HG03565 (cell line): ENCODE measurements around the gene GYG1.

Experiments
- ATAC-seq: cut with Tn5 transposase; IDR thresholded peaks from one replicate; pipeline ENCODE4 v1.9.1; 2021; ENCODE audit warnings: mild to moderate bottlenecking, moderate library complexity; ENCODE audit not compliant: unreplicated experiment

The GYG1 gene

DNA sequence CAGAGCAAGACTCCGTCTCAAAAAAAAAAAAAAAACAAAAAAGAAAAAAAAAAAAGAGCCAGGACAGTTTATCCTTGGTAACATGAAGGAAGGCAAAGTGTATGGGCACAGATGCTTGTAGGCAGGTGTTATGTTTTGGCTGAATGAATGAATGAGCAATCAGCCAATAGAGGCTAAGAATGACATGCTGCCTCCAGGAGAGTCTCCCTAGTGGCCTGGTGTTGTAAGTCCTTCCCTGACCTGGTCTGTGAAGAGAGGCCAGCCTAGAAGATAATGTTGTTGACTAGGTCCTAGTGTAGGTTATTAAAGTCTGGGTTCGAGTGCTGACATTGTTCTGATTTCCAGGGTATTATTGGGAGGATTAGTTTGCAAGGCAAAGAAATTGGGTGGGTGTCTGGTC, 24.9 kb downstream of the GYG1 start:
- ATAC-seq, result no peak

- ATAC-seq, result no peak
These were observed 25.6 kb downstream of the GYG1 start for GRCh38 chr3:149016669-149017541.

DNA sequence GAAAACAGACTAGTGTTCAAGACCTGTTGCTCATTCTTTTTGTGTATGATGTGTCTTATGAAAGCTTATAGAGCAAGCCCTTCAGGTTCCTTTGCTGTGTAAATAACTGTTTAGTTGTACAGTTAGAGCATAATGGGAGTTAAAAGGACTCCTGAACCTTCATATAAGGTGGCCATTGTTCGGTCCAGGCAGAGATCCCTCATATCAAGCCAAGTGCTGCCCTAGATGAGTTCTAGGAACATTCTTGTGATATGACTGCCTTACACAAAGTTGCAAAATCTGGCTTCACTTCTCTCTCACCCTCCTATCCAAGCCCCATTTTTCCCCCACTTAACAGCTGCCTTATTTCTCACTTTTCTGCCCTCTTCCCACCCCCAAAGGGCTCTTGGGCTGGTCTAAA, 26.9 kb downstream of the GYG1 start:
- ATAC-seq, result no peak

DNA sequence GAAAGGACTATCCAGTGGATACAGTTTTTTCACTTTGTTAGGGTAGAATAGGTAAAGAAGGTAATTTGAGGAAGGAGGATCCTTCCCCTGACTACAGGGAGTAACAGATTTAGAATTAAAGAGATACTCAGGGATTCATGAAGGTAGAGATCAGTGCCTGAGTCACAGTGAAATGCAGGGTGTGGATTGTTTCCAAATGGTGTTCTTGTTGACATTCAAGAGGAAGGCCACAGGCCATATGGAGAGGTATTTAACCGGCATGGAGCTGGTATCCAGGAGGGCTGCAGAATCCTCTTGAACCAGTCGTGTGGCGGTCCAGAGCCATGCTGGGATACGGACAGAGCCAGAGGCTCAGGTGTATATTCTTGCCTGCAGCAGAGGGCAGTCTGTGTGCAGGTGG, 28.2 kb downstream of the GYG1 start:
- no peak for ATAC-seq

GRCh38 chr3:149020196-149020838, 29.0 kb downstream of the GYG1 start:
- no peak for ATAC-seq

DNA sequence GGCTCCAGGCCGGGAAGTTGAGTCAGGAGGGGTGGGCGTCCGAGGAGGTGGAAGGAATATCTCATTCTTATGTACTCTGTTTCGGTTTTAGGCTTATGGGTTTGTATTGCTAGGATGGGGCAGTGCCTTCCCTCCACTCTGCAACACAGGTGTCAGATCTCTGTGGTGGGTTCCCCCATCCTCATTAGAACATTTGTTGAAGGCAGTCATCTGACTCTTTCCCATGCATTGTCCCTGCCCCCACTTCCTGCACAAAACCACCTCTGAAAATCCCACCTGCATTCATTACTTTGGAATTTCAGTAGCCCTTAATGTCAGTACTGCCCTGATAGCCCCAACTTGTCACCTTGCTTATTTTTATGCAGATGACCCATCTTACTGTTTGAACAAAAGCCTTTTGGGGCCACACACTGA, 29.5 kb downstream of the GYG1 start:
- no peak for ATAC-seq

- no peak for ATAC-seq
These were observed 30.5 kb downstream of the GYG1 start for GRCh38 chr3:149021830-149022229.

DNA sequence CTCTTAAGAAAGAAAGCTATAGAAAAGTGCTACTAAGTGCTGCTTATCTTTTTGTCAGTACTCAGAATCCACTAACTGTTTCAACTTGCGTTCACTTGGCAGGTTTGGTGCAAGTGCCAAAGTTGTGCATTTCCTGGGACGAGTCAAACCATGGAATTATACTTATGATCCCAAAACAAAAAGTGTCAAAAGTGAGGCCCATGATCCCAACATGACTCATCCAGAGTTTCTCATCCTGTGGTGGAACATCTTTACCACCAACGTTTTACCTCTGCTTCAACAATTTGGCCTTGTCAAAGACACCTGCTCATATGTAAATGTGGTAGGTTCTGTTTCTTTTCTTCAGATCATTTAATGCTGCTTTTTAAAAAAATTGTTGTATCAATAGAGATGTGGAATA, 32.6 kb downstream of the GYG1 start:
- ATAC-seq, result no peak

- ATAC-seq, result no peak
These were observed 35.4 kb downstream of the GYG1 start for GRCh38 chr3:149026718-149027117.

GRCh38 chr3:149031096-149031495, 39.8 kb downstream of the GYG1 start:
- no peak for ATAC-seq

- no peak for ATAC-seq
These were observed 46.3 kb downstream of the GYG1 start for GRCh38 chr3:149037684-149038083.

DNA sequence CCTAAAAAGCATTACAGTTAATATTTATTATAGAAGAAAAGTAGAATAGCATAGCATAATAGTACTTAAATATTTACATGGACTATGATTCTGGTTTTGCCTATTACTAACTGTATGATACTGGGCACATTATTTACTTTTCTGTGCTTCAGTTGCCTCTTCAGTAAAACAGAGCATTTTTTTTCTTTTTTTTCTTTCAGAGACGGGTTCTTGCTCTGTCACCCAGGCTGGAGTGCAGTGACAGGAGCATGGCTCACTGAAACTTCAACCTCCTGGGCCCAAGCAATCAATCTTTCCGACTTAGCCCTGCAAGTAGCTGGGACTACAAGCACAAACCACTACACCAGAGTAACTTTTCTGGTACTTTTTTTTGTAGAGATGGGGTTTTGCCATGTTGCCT, 47.0 kb downstream of the GYG1 start:
- ATAC-seq, result no peak

DNA sequence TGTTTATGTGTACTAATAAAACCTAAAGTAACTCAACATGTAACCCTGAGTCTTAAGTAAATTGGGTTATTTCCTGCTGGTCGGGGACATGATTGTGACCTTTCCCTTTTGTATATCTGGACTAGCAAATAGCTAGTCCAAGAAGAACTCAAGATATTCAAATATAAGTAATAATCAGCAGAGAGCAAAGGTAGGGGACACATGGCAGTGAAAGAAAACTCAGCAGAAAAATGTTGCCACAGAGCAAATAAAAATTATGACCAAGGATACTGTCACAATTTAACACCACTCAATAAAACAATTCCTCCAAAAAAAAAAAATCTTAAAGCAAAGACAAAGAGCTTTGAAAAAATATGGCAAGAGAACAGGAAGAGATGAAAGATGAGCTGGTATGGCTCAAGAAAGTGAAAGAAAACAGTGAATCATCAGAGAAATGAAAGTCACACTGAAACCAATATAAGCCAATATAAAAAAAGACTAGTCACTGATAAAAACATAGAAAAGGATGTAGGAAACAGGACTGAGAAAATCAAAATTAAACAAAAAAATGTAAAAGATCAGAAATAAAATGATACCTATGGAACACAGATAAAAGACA, 51.5 kb downstream of the GYG1 start:
- ATAC-seq, result peak; percentile 88

GRCh38 chr3:149044339-149045083, 53.2 kb downstream of the GYG1 start:
- no peak for ATAC-seq

GRCh38 chr3:149055575-149055974, 64.2 kb downstream of the GYG1 start:
- no peak for ATAC-seq

- no peak for ATAC-seq
These were observed 66.9 kb downstream of the GYG1 start for GRCh38 chr3:149058198-149058597.

GRCh38 chr3:149058602-149059001, 67.3 kb downstream of the GYG1 start:
- ATAC-seq, result peak; percentile 72

- ATAC-seq, result no peak
These were observed 70.4 kb downstream of the GYG1 start for GRCh38 chr3:149061776-149062175.

- no peak for ATAC-seq
These were observed 76.5 kb downstream of the GYG1 start for GRCh38 chr3:149067883-149068282.
